HCT116 (cell line): Measurements from ENCODE around the gene OR13C4. TPM values are rescaled to one million over a fixed set of nuclear protein-coding genes. Genes with fewer than 3 reads are reported as not detected.

Experiments
- ATAC-seq: fragments of 200-7000 bp; cut with Tn5 transposase; 2 replicates; pipeline ENCODE4 v1.9.1; 2020; ENCODE audit warnings: mild to moderate bottlenecking, moderate library complexity
- BruUV-seq: library from RNA; stranded (reverse); fragments of 400-500 nt; replicated peaks from 2 replicates; lab custom pipeline; 2021; lab: Mats Ljungman, UMichigan
- CTCF ChIA-PET: fragments of 300-600 bp; sonication (Branson Sonifier 250); formaldehyde crosslinking; loops from one replicate; lab custom pipeline; 2021; ENCODE audit warnings: antibody characterized with exemption; lab: Charles Lee
- POLR2A ChIA-PET: fragments of 300-600, 350-600 bp; sonication (Branson Sonifier 250); formaldehyde crosslinking; loops from one replicate; lab custom pipeline; 2021; ENCODE audit warnings: antibody characterized with exemption; lab: Charles Lee
- RAD21 ChIA-PET, 2 experiments: fragments of 300-600 bp; sonication (Branson Sonifier 250); formaldehyde crosslinking; loops; one replicate each; lab custom pipeline; 2023; ENCODE audit warnings: low total read pairs in 2 of 2; ENCODE audit not compliant: uncharacterized antibody in 2 of 2, unreplicated experiment in 2 of 2, low non-redundant PET in 1 of 2; lab: Charles Lee
- DNase-seq: peaks from one replicate; pipeline ENCODE4 v3.0.0-alpha.2; 2010; ENCODE audit warnings: low read depth, low spot score
- H2AFZ ChIP-seq: fragments of 200-600 bp; shearing (Covaris generic), sonication (generic); 2 replicates; pipeline ENCODE4 v1.6.1; 2017; ENCODE audit warnings: low read depth, mixed run types, mixed read lengths, antibody characterized with exemption, low read length; ENCODE audit not compliant: poor library complexity, severe bottlenecking
- H3K27ac ChIP-seq: 2 replicates; pipeline ENCODE4 v1.5.1; 2012; ENCODE audit warnings: low read depth, low read length
- H3K27me3 ChIP-seq: fragments of 200-600 bp; sonication (generic); 2 replicates; pipeline ENCODE4 v1.6.1; 2016; ENCODE audit warnings: mixed run types, low read length, mixed read lengths; ENCODE audit not compliant: insufficient read depth
- H3K36me3 ChIP-seq, 2 experiments: fragments of 200-500 bp in 1 of 2; fragments of 200-600 bp in 1 of 2; sonication (Bioruptor generic) in 1 of 2; sonication (generic) in 1 of 2; 2 replicates each; pipeline versions ENCODE4 v1.5.1 to v1.6.1; 2014 to 2016; ENCODE audit warnings: low read length in 2 of 2, inconsistent platforms in 1 of 2, mixed read lengths in 1 of 2, mixed run types in 1 of 2; ENCODE audit not compliant: insufficient read depth in 2 of 2, control insufficient read depth in 1 of 2
- H3K4me1 ChIP-seq, 2 experiments: fragments of 200-600 bp in 1 of 2; sonication (generic) in 1 of 2; 2 replicates each; pipeline versions ENCODE4 v1.5.1 to v1.6.1; 2012 to 2017; ENCODE audit warnings: low read length in 2 of 2, inconsistent platforms in 1 of 2, mild to moderate bottlenecking in 1 of 2, mixed read lengths in 1 of 2, mixed run types in 1 of 2, moderate library complexity in 1 of 2; ENCODE audit not compliant: insufficient read depth in 2 of 2, control insufficient read depth in 1 of 2
- H3K4me2 ChIP-seq: fragments of 200-600 bp; sonication (generic); 2 replicates; pipeline ENCODE4 v1.6.1; 2017; ENCODE audit warnings: mixed run types, low read length, mixed read lengths
- H3K4me3 ChIP-seq, 2 experiments: fragments of 200-600 bp in 1 of 2; sonication (generic) in 1 of 2; replicated peaks in 1 of 2; 2 replicates each; pipeline ENCODE4 v1.5.1; 2011 to 2016; ENCODE audit warnings: low read length in 2 of 2, control low read depth in 1 of 2, low read depth in 1 of 2, mild to moderate bottlenecking in 1 of 2, mixed read lengths in 1 of 2, mixed run types in 1 of 2
- H3K79me2 ChIP-seq: fragments of 200-600 bp; sonication (generic); 2 replicates; pipeline ENCODE4 v1.6.1; 2017; ENCODE audit warnings: mild to moderate bottlenecking, mixed run types, low read length, moderate library complexity, mixed read lengths; ENCODE audit not compliant: insufficient read depth
- H3K9ac ChIP-seq: fragments of 200-600 bp; sonication (generic); 2 replicates; pipeline ENCODE4 v1.6.1; 2016; ENCODE audit warnings: low read length, mixed read lengths
- H3K9me2 ChIP-seq: fragments of 200-600 bp; sonication (generic), shearing (Covaris generic); 2 replicates; pipeline ENCODE4 v1.6.1; 2017; ENCODE audit warnings: mixed run types, mild to moderate bottlenecking, moderate library complexity; ENCODE audit not compliant: insufficient read depth
- H3K9me3 ChIP-seq, 2 experiments: fragments of 200-500 bp in 1 of 2; fragments of 200-600 bp in 1 of 2; sonication (Bioruptor generic) in 1 of 2; sonication (generic) in 1 of 2; 2 replicates each; pipeline ENCODE4 v1.6.1; 2014 to 2017; ENCODE audit warnings: low read length in 2 of 2, mixed read lengths in 2 of 2, inconsistent platforms in 1 of 2, low read depth in 1 of 2, mild to moderate bottlenecking in 1 of 2, mixed run types in 1 of 2, moderate library complexity in 1 of 2; ENCODE audit not compliant: control insufficient read depth in 1 of 2, insufficient read depth in 1 of 2
- H4K20me1 ChIP-seq: fragments of 200-600 bp; sonication (generic), shearing (Covaris generic); 2 replicates; pipeline ENCODE4 v1.6.1; 2017; ENCODE audit warnings: mixed run types, mild to moderate bottlenecking, moderate library complexity; ENCODE audit not compliant: insufficient read depth
- CBX3 ChIP-seq: IDR thresholded peaks from 2 replicates; pipeline ENCODE4 v1.6.1; 2012; ENCODE audit warnings: low read depth
- CEBPB ChIP-seq: IDR thresholded peaks from 2 replicates; pipeline ENCODE4 v1.6.1; 2012; ENCODE audit warnings: low read depth
- EGR1 ChIP-seq: IDR thresholded peaks from 2 replicates; pipeline ENCODE4 v1.6.1; 2012; ENCODE audit warnings: low read depth
- ELF1 ChIP-seq: IDR thresholded peaks from 2 replicates; pipeline ENCODE4 v1.6.1; 2012; ENCODE audit warnings: low read depth, borderline replicate concordance
- EZH2 ChIP-seq: fragments of 200-600 bp; sonication (generic); IDR thresholded peaks from 2 replicates; pipeline ENCODE4 v1.6.1; 2017; ENCODE audit warnings: antibody characterized with exemption, mixed run types
- EZH2phosphoT487 ChIP-seq: fragments of 200-600 bp; IDR thresholded peaks from 2 replicates; pipeline ENCODE4 v1.6.1; 2018; ENCODE audit warnings: antibody characterized with exemption, borderline replicate concordance
- FOSL1 ChIP-seq: IDR thresholded peaks from 2 replicates; pipeline ENCODE4 v1.6.1; 2012; ENCODE audit warnings: low read depth
- JUND ChIP-seq: IDR thresholded peaks from 2 replicates; pipeline ENCODE4 v1.6.1; 2012
- POLR2A ChIP-seq: IDR thresholded peaks from 2 replicates; pipeline ENCODE4 v1.7.0; 2011; ENCODE audit warnings: borderline replicate concordance; ENCODE audit not compliant: insufficient read depth, insufficient read length; ENCODE audit errors: extremely low read depth
- RAD21 ChIP-seq: IDR thresholded peaks from 2 replicates; pipeline ENCODE4 v1.6.1; 2012; ENCODE audit warnings: low read depth, mild to moderate bottlenecking
- REST ChIP-seq: IDR thresholded peaks from 2 replicates; pipeline ENCODE4 v1.6.1; 2012; ENCODE audit warnings: low read depth
- SIN3A ChIP-seq: IDR thresholded peaks from 2 replicates; pipeline ENCODE4 v1.6.1; 2012; ENCODE audit warnings: low read depth
- SP1 ChIP-seq: IDR thresholded peaks from 2 replicates; pipeline ENCODE4 v1.6.1; 2012; ENCODE audit warnings: low read depth
- SRF ChIP-seq: IDR thresholded peaks from 2 replicates; pipeline ENCODE4 v1.6.1; 2012; ENCODE audit warnings: low read depth
- ZNF274 ChIP-seq: fragments of 200-500 bp; sonication (Bioruptor generic); IDR thresholded peaks from 2 replicates; pipeline ENCODE4 v1.6.1; 2014; ENCODE audit warnings: mild to moderate bottlenecking, low read depth, low read length, inconsistent platforms
- intact Hi-C: fragments of 100-400 bp; cut with micrococcal nuclease; formaldehyde crosslinking; loops from 2 replicates; pipeline ENCODE4 v1.10.0; 2022
- total RNA-seq: library from RNA; stranded (reverse); gene quantifications from one replicate; pipeline ENCODE4 v1.2.1, GENCODE V29; 2021; ENCODE audit not compliant: unreplicated experiment
- TF ChIP-seq, protein P1 (sequence below), 3 experiments: fragments of 200-600 bp in 1 of 3; sonication (generic) in 1 of 3; IDR thresholded peaks in 2 of 3; conservative IDR thresholded peaks in 1 of 3; 2 replicates each; pipeline ENCODE4 v1.5.1; 2012 to 2017; ENCODE audit warnings: low read depth in 2 of 3, low read length in 2 of 3, antibody characterized with exemption in 1 of 3, borderline replicate concordance in 1 of 3, control low read depth in 1 of 3, mild to moderate bottlenecking in 1 of 3, mixed read lengths in 1 of 3, mixed run types in 1 of 3, moderate library complexity in 1 of 3; ENCODE audit not compliant: insufficient read depth in 1 of 3
- TF ChIP-seq, protein P2 (sequence below): IDR thresholded peaks from 2 replicates; pipeline ENCODE4 v1.6.1; 2011; ENCODE audit warnings: mild to moderate bottlenecking, low read length, moderate library complexity; ENCODE audit not compliant: insufficient replicate concordance; ENCODE audit errors: extremely low read depth

OR13C4 gene
- total RNA-seq, 1 experiment from 2014 or later, result not detected

GRCh38 chr9:104485014-104485413 lies 42.0 kb downstream of the OR13C4 start (continued):
- TF ChIP-seq POLR2A (no peak), EZH2phosphoT487 (no peak), EGR1 (no peak), FOSL1 (no peak)
- TF ChIP-seq, protein P1, sequence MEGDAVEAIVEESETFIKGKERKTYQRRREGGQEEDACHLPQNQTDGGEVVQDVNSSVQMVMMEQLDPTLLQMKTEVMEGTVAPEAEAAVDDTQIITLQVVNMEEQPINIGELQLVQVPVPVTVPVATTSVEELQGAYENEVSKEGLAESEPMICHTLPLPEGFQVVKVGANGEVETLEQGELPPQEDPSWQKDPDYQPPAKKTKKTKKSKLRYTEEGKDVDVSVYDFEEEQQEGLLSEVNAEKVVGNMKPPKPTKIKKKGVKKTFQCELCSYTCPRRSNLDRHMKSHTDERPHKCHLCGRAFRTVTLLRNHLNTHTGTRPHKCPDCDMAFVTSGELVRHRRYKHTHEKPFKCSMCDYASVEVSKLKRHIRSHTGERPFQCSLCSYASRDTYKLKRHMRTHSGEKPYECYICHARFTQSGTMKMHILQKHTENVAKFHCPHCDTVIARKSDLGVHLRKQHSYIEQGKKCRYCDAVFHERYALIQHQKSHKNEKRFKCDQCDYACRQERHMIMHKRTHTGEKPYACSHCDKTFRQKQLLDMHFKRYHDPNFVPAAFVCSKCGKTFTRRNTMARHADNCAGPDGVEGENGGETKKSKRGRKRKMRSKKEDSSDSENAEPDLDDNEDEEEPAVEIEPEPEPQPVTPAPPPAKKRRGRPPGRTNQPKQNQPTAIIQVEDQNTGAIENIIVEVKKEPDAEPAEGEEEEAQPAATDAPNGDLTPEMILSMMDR (IDR thresholded peaks at IDR 0.05 in 2 of 3, conservative IDR thresholded peaks at IDR 0.05 in 1 of 3; ENCODE audit: borderline replicate concordance in 1 of 3, insufficient read depth in 1 of 3, low read depth in 2 of 3, low read length in 2 of 3), result no peak

- intact Hi-C loops, result no loop called here
- no peaks in the 10 kb centered on the region for H3K36me3 ChIP-seq
- no peaks in the 10 kb centered on the region for H3K9me2 ChIP-seq
- H2AFZ ChIP-seq, result no peak overlapping the region
- no TSS peak for BruUV-seq
- no peak overlapping the region for H3K4me2 ChIP-seq
- DNase-seq (no peak), ATAC-seq (no peak)
- H3K4me3 ChIP-seq, result no peak overlapping the region
- ChIA-PET RAD21 (no interaction called here), POLR2A (no interaction called here), CTCF (no interaction called here)
- H4K20me1 ChIP-seq, result no peaks in the 10 kb centered on the region
- H3K27me3 ChIP-seq, result no peaks in the 10 kb centered on the region
- H3K79me2 ChIP-seq, result no peaks in the 10 kb centered on the region
- no peak overlapping the region for H3K27ac ChIP-seq
- H3K4me1 ChIP-seq, result no peaks in the 10 kb centered on the region
- no peak overlapping the region for H3K9ac ChIP-seq
- no peaks in the 10 kb centered on the region for H3K9me3 ChIP-seq
- TF ChIP-seq SIN3A, result no peak
- TF ChIP-seq, protein P2, sequence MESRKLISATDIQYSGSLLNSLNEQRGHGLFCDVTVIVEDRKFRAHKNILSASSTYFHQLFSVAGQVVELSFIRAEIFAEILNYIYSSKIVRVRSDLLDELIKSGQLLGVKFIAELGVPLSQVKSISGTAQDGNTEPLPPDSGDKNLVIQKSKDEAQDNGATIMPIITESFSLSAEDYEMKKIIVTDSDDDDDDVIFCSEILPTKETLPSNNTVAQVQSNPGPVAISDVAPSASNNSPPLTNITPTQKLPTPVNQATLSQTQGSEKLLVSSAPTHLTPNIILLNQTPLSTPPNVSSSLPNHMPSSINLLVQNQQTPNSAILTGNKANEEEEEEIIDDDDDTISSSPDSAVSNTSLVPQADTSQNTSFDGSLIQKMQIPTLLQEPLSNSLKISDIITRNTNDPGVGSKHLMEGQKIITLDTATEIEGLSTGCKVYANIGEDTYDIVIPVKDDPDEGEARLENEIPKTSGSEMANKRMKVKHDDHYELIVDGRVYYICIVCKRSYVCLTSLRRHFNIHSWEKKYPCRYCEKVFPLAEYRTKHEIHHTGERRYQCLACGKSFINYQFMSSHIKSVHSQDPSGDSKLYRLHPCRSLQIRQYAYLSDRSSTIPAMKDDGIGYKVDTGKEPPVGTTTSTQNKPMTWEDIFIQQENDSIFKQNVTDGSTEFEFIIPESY, result no peak
- TF ChIP-seq RAD21, result no peak
- TF ChIP-seq SP1, result no peak
- no peak for TF ChIP-seq JUND
- no peak for TF ChIP-seq EGR1
- no peak for TF ChIP-seq POLR2A
- no peak for TF ChIP-seq CBX3
- TF ChIP-seq SRF, result no peak
- no peak for TF ChIP-seq EZH2phosphoT487
- no peak for TF ChIP-seq CEBPB
- TF ChIP-seq REST, result no peak
- no peak for TF ChIP-seq ELF1
- TF ChIP-seq ZNF274, result no peak
- TF ChIP-seq EZH2, result no peak
Measured at GRCh38 chr9:104482921-104483570, 44.0 kb downstream of the OR13C4 start.
